ENCODE data around the gene CD226.
"Not testable (repeated sequence)": the region's sequence is repeated elsewhere in the genome, so short reads cannot be mapped to it uniquely, and the experiment has no call there.

Gene CD226

DNA sequence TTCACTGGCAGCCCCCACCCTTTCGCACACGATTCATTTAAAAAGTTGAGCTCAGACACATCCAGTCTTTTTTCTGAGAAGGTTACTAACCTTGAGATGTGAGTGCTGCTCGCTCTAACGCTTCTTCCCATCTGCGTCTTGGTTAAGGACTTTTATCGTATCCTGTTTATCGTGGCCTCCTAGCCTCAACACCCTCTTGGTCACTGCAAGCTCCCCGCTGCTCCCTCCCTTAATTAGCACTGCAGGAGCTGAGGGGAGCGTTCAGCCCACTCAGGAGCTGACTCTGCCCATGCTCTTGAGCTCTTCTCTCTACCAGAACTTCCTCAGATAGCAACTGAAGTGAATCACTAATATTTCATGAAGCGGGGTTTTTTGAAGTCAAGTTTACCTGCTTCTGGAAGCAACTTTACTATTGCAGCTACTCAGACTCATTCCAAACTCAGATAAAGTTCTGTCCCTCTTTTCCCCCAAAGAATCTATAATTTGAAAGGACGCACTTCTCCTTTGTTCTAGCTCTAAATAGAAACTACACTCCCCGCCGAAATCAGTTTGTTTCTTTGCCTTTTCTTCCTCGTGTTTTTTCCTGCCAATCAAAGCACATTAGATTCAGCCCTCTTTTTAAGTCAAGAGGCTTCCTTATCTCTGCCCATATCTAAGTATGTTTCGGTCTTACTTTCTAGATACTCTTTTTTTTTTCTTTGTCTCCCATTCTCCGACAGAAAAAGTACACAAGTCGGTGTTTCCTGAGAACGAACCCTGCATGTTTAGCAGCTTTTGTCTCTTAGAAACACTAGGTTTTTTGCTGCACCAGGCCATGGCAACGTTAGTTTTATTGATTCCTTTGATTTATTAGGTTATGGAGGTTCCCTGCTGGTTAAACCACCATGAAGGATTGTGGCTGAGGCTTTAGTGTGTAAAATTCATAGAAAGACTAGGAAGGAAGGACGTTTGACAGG lies 9.3 kb upstream of the CD226 start:
- DNase-seq, result no peak

GRCh38 chr18:69956057-69956456 lies 8.4 kb upstream of the CD226 start:
- DNase-seq, result no peak

GRCh38 chr18:69954719-69955480 lies 7.2 kb upstream of the CD226 start:
- no peak for DNase-seq

DNA sequence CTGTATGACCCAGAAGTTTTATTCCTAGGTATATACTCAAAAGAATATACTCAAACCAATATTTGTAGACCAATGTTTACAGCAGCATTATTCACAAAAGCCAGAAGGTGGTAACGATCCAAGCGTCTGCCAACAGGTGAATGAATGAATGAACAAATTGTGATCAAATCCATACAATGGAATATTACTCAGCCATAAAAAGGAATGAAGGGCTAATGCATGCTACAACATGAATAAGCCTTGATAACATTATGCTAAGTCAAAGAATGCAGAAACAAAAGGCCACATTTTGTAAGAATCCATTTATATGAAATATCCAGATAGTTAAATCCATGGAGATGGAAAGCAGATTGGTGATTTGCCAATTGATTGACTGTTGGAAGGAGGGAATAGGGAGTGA lies 5.5 kb upstream of the CD226 start:
- DNase-seq, result no peak

GRCh38 chr18:69951182-69951581 lies 3.5 kb upstream of the CD226 start:
- DNase-seq, result no peak

DNA sequence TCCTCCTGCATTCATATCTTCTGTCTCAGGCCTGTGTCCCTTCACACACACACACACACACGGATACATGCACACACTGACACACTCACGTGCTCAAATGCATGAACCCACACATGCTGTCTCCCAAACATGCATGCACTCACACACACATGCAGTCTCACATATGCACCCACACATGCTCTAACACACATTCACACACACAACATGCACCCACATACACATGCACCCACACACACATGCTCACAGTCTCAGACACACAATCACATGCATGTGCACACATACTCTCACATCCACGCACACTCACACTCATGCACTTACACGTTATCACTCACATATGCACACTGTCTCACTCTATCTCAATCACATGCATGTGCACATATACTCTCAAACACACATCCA lies 1.9 kb upstream of the CD226 start:
- DNase-seq, result no peak

DNA sequence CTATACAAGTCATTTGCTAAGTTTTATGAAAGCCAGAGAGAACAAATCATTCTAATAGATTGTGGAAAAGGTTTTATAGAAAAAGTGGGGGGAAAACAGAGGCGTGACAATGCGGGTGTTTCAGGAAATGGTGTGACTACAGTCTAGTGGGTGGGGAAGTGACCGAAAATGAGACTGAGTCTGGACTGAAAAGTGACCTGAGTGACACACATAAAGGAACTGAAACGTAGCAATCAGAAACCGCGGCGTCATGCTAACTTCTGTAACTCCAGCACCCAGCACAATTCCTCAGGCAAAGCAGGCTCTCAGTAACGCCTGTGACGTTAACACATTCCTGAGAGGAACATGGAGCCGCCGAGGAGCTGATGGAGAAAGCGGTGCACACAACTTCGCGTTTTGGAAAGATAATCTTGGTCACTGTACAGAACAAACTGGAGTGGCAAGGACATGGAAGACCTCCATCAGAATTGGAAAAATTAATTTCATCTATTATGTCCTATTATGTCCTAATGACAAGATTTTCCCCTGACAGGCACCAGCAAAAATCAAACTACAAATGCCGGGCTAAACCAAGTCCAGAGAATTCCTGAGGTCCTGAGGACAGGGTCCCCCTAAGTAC lies 1.4 kb upstream of the CD226 start:
- peak in 6 of 56 donors; percentile 8 to 18 (median 14) for DNase-seq

DNA sequence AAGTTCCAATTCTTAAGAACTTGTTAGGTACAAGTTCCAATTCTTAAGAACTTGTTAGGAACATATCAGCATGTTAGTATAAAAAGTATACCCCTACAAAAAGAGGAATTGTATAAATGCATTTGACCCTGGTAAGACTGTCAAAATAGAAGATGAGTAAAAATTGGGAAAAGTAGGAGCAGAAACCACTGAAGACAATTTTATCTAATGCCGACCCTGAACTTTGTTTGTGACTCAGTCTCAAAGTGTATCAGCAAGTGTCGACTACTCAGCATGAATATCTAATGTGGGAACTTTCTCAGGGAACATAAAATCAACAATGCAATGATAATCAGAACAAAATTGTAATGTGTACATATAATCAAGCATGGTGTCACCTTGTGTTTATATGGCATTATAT lies 583 bp upstream of the CD226 start:
- no peak for DNase-seq

DNA sequence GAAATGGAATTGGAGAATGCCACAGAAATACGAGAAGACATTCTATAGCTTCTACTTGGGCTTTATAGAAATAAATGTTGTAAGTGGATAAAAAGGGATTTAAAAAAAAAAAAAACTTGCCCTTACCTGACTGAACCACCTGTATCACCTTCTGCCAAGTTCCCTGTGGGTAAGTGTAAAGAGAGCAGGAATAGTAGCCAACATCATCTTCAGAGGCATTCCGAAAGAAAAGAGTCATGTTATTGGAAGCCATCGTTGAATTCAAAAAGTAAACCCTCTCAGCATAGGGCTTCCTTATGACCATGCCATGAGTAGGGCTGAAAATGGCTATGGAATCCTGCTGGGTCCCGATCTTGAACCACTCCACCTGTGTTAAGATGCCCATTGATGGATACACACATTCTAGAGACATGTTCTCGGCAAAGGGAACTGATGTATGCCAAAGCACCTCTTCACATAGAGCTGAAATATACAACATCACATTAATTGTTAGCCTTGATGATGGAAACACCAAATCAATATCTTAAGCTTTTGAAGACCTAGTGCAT lies 991 bp downstream of the CD226 start:
- no peak for DNase-seq

DNA sequence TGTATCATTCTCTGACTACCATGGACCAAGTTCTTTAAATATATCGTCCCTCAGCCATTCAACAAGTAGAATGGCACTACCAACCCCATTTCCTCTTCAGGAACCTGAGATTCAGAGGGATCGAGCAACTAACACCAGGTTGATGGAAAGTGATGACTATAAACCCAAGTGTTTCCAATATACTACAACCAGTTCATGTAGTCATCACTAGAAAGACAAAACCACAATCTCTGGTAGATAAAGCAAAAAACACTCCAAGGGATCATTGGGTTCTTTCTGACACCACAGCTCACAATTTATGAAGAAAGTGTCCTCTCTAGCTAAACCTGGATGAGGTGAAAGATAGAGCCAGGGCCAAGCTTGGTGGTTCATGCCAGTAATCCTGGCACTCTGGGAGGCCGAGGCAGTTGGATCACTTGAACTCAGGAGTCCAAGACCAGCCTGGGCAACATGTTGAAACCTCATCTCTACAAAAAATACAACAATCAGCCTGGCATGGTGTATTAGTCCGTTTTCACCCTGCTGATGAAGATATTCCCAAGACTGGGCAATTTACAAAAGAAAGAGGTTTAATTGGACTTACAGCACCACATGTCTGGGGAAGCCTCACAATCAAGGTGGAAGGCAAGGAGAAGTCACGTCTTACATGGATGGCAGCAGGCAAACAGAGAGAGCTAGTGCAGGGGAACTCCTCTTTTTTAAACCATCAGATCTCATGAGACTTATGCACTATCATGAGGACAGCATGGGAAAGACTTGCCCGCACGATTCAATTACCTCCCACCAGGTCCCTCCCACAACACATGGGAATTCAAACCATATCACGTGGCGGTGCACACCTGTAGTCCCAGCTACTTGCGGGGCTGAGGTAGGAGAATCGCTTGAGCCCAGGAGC lies 2.2 kb downstream of the CD226 start:
- no peak for DNase-seq

DNA sequence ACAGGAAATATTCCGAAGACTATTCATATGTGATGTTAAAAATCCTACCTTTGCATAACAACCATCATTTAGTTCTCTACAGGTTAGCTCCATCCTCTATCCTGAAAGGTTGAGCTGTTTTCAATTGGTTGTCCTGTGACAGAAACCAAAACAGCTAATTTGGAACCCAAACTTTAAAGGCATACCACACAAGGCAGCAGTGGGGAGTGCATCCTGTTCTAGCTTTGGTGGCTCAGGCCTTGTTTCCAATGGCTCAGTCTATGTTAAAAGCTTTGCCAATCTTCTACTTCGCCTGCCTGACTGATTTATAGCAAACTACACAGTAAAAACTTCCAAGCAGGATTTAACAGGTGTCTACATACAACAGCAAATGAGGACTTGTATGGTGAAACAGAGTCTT lies 3.2 kb downstream of the CD226 start:
- no peak for DNase-seq

GRCh38 chr18:69943021-69943420 lies 4.7 kb downstream of the CD226 start:
- no peak for DNase-seq

DNA sequence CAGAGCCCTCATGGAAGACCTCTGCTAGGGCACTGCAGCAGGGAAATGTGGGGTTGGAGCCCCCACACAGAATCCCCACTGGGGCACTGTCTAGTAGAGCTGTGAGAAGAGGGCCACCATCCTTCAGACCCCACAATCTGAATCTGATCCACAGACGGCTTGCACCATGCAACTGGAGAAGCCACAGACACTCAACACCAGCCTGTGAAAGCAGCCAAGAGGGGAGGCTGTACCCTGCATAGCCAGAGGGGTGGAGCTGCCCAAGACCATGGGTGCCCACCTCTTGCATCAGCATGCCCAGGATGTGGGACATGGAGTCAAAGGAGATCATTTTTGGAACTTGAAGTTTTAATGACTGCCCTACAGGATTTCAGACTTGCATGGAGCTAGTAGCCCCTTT lies 6.5 kb downstream of the CD226 start:
- no peak for DNase-seq

- not testable (repeated sequence) for DNase-seq
Measured at GRCh38 chr18:69939812-69940211, 7.9 kb downstream of the CD226 start.

DNA sequence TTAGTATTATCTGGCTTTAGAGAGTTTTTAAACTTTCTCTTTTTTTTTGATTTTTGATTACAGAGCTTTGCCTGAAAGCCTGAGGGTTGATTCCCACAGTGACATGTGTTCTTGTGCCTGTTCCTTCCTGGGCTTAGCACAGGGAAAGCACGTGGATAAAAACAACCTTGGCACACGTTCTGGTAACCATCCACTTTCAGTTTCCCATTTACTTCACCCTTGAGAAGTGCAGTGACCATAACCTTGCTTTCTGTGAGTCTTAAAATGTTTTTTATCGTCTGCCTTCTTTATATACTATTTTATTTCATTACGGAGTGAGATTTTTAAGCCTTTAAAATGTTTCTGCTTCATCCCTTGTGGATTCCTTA lies 11.5 kb downstream of the CD226 start:
- DNase-seq, result no peak

DNA sequence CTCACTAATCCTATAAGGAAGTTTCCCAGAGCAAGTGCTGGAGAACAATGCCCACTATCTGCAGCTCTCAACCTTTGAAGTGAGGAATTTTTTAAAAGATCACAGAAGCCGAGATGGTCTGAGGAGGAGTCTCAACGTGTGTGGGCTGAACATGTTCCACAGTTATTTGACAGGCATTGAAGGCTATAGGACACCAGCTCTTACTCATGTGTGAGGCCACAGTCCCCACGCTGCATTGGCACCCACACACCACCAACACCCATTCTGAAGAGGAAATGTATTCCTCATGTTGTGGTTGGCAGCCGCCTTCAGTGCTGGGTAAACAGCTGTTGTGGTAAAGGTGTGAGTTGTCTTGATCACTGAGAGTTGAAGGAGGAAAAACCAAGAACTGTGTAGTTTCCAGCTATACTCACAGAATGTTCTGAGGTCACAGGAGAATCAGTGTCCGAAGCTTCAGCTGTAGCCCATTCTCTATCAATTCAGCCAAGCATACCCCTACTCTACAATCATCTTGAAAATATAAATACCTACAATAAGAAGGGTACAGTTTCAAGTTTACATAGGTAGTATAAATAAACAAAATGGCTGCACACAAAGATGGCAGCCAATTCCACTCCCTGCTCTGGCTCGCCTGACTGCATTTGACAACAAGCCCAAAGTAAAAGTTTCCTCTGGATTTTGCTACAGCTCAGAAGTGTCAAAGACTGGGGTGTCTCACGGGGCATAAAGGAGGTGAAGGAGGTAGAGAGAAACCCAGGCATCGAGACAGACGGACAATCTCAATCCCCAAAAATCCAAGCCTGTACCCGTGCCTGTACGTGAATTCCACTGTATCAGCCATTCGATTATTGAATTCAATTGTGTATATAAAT lies 12.1 kb downstream of the CD226 start:
- DNase-seq, result no peak

DNA sequence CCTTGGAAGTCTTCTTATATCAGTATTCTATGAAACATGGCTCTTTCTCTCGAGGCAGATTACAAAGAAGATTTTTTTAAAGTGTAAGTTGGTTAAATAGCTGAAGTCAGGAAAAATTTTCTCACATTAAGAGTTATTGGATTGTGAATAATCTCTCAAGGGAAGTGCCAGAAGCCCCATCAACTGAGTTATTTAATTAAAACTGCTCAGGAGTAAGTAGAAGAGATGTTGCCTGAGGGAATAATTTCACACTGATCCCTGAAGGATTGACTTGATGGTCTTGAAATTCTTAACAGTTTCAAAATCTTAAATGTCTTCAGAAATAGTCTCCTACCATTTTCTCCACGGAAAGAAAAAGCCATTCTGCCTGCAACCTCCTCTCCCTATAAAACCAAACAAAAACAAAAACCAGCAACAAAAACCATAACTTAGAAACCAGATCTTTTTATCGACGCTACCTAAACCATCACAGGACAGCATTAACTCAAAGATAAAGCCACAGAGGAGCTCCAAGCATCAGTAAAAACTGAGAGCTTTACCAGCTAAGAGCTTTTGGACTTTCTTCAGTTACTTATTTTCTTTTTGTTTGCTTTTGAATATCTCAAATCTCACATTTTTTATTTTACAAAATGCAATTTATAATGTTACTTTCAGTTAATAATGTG lies 12.9 kb downstream of the CD226 start:
- DNase-seq, result no peak

GRCh38 chr18:69929041-69929774 lies 18.5 kb downstream of the CD226 start:
- DNase-seq, result no peak

GRCh38 chr18:69916412-69916811 lies 31.3 kb downstream of the CD226 start:
- DNase-seq, result no peak

Measured in nucleus accumbens (tissue), 56 donors.